IMR-90 (cell line): ENCODE measurements around the gene CINP. TPM values are rescaled to one million over a fixed set of nuclear protein-coding genes. Genes with fewer than 3 reads are reported as not detected.
"Not testable (repeated sequence)": the region's sequence is repeated elsewhere in the genome, so short reads cannot be mapped to it uniquely, and the experiment has no call there.

Experiments used
- ATAC-seq: fragments of 200-7000 bp; cut with Tn5 transposase; 2 replicates; pipeline ENCODE4 v1.9.1; 2020; ENCODE audit warnings: low read depth, mild to moderate bottlenecking, moderate library complexity
- BruUV-seq: library from RNA; stranded (reverse); fragments of 400-500 nt; replicated peaks from 2 replicates; lab custom pipeline; 2021; lab: Mats Ljungman, UMichigan
- CTCF ChIA-PET: fragments of 300-600 bp; formaldehyde crosslinking; extraction: SDS; loops from one replicate; lab custom pipeline; 2021; ENCODE audit warnings: antibody characterized with exemption; lab: Yijun Ruan, JAX
- POLR2A ChIA-PET: fragments of 300-600 bp; sonication (Branson Sonifier 250); formaldehyde crosslinking; loops from one replicate; lab custom pipeline; 2022; ENCODE audit warnings: antibody characterized with exemption; ENCODE audit not compliant: unreplicated experiment; lab: Charles Lee
- DNase-seq: peaks from one replicate; pipeline ENCODE4 v3.0.0; 2013
- H2AFZ ChIP-seq: replicated peaks from 2 replicates; pipeline ENCODE3; 2013; ENCODE audit warnings: low read length, mild to moderate bottlenecking; ENCODE audit not compliant: poor library complexity
- H2AK5ac ChIP-seq: 2 replicates; pipeline ENCODE4 v1.6.1; 2013; ENCODE audit warnings: low read depth, low read length, inconsistent platforms
- H2AK9ac ChIP-seq: replicated peaks from 2 replicates; pipeline ENCODE3; 2013; ENCODE audit warnings: mild to moderate bottlenecking, low read depth, low read length, moderate library complexity; ENCODE audit not compliant: poor library complexity
- H2BK120ac ChIP-seq: 2 replicates; pipeline ENCODE4 v1.6.1; 2013; ENCODE audit warnings: low read depth, low read length, inconsistent platforms
- H2BK15ac ChIP-seq: 3 replicates; pipeline ENCODE4 v1.6.1; 2013; ENCODE audit warnings: low read depth, low read length, inconsistent platforms
- H2BK20ac ChIP-seq: 2 replicates; pipeline ENCODE4 v1.6.1; 2013; ENCODE audit warnings: low read depth, mild to moderate bottlenecking, inconsistent platforms, low read length, moderate library complexity
- H2BK5ac ChIP-seq: 2 replicates; pipeline ENCODE4 v1.6.1; 2013; ENCODE audit warnings: mild to moderate bottlenecking, low read depth, low read length, inconsistent platforms; ENCODE audit not compliant: poor library complexity, severe bottlenecking
- H3K14ac ChIP-seq: replicated peaks from 2 replicates; pipeline ENCODE4 v1.6.1; 2013; ENCODE audit warnings: low read depth, low read length, inconsistent platforms
- H3K18ac ChIP-seq: 2 replicates; pipeline ENCODE4 v1.6.1; 2013; ENCODE audit warnings: low read depth, low read length, control low read depth
- H3K23ac ChIP-seq: 2 replicates; pipeline ENCODE4 v1.6.1; 2013; ENCODE audit warnings: low read depth, low read length, inconsistent platforms
- H3K27ac ChIP-seq: 2 replicates; pipeline ENCODE4 v1.5.1; 2013; ENCODE audit warnings: mild to moderate bottlenecking, control low read depth, low read length; ENCODE audit not compliant: insufficient read depth
- H3K27me3 ChIP-seq: 2 replicates; pipeline ENCODE4 v1.6.1; 2013; ENCODE audit warnings: low read length; ENCODE audit not compliant: control insufficient read depth, insufficient read depth
- H3K36me3 ChIP-seq: 2 replicates; pipeline ENCODE4 v1.6.1; 2013; ENCODE audit warnings: low read length, mixed read lengths; ENCODE audit not compliant: control insufficient read depth, insufficient read depth
- H3K4ac ChIP-seq: 2 replicates; pipeline ENCODE4 v1.6.1; 2013; ENCODE audit warnings: low read depth, low read length, inconsistent platforms
- H3K4me1 ChIP-seq: 2 replicates; pipeline ENCODE4 v1.6.1; 2013; ENCODE audit warnings: low read length, mixed read lengths; ENCODE audit not compliant: control insufficient read depth, insufficient read depth
- H3K4me2 ChIP-seq: 2 replicates; pipeline ENCODE4 v1.6.1; 2013; ENCODE audit warnings: low read depth, mild to moderate bottlenecking, control low read depth, low read length, moderate library complexity
- H3K4me3 ChIP-seq: 2 replicates; pipeline ENCODE4 v1.5.1; 2013; ENCODE audit warnings: low read depth, mild to moderate bottlenecking, control low read depth, low read length, moderate library complexity; ENCODE audit not compliant: insufficient read depth
- H3K56ac ChIP-seq: 2 replicates; pipeline ENCODE4 v1.6.1; 2013; ENCODE audit warnings: low read length, inconsistent platforms; ENCODE audit not compliant: insufficient read depth; ENCODE audit errors: extremely low read depth
- H3K79me1 ChIP-seq, 2 experiments: 2 replicates each; pipeline ENCODE4 v1.6.1; 2013; ENCODE audit warnings: low read length in 2 of 2, inconsistent platforms in 1 of 2, low read depth in 1 of 2
- H3K9ac ChIP-seq: 2 replicates; pipeline ENCODE4 v1.6.1; 2013; ENCODE audit warnings: low read depth, low read length, control low read depth
- H3K9me1 ChIP-seq: 2 replicates; pipeline ENCODE4 v1.6.1; 2013; ENCODE audit warnings: low read length, inconsistent platforms; ENCODE audit not compliant: insufficient read depth
- H3K9me3 ChIP-seq: 2 replicates; pipeline ENCODE4 v1.6.1; 2013; ENCODE audit warnings: low read length; ENCODE audit not compliant: control insufficient read depth, insufficient read depth
- H4K20me1 ChIP-seq: 2 replicates; pipeline ENCODE4 v1.6.1; 2013; ENCODE audit warnings: low read length, inconsistent platforms; ENCODE audit not compliant: insufficient read depth
- H4K5ac ChIP-seq: 2 replicates; pipeline ENCODE4 v1.6.1; 2013; ENCODE audit warnings: mild to moderate bottlenecking, low read depth, low read length, control low read depth
- H4K8ac ChIP-seq, 2 experiments: 2 replicates each; pipeline ENCODE4 v1.6.1; 2013; ENCODE audit warnings: low read depth in 2 of 2, low read length in 2 of 2, control low read depth in 1 of 2, inconsistent platforms in 1 of 2
- H4K91ac ChIP-seq: 2 replicates; pipeline ENCODE4 v1.6.1; 2013; ENCODE audit warnings: low read depth, low read length, inconsistent platforms; ENCODE audit not compliant: insufficient read depth
- WGBS, 2 experiments: methylation state at CpG; one replicate each; pipeline versions ENCODE4 v1.1.5 to v1.1.7; 2013; ENCODE audit warnings: missing lambda C conversion rate in 2 of 2; ENCODE audit not compliant: insufficient read length in 1 of 2; ENCODE audit errors: extremely low coverage in 2 of 2; 5-methylcytosine and 5-hydroxymethylcytosine counted together
- dilution Hi-C: fragments of 300-500 bp; cut with HindIII; formaldehyde crosslinking; loops from one replicate; pipeline ENCODE4 v1.14.3; 2018; ENCODE audit warnings: low sequenced_read_pairs; ENCODE audit not compliant: unreplicated experiment
- in situ Hi-C: fragments of 300-500 bp; cut with MboI; formaldehyde crosslinking; loops from 3 replicates; pipeline ENCODE4 v1.14.3; 2019; ENCODE audit warnings: low sequenced_read_pairs, inconsistent platforms, mixed read lengths
- intact Hi-C: fragments of 100-400 bp; cut with micrococcal nuclease; formaldehyde crosslinking; loops from 2 replicates; pipeline ENCODE4 v1.10.0; 2022
- polyA plus RNA-seq, 3 experiments: library from polyadenylated mRNA; depleted of rRNA; stranded (reverse); fragments of >200 nt; gene quantifications; 2 replicates each; pipeline ENCODE4 v1.2.3, GENCODE V29; 2012; ENCODE audit warnings: low replicate concordance in 1 of 3
- total RNA-seq: library from RNA; depleted of rRNA; stranded (reverse); fragments of >200 nt; gene quantifications from 2 replicates; pipeline ENCODE4 v1.2.3, GENCODE V29; 2012; rRNA removed

CINP gene
- total and polyA plus RNA-seq, 2 of the 4 experiments (the other 2 are of a cell fraction), result 41.9 to 56.4 TPM

GRCh38 chr14:102298303-102299070, 64.2 kb downstream of the CINP start:
- H3K36me3 ChIP-seq, H4K20me1 ChIP-seq, H4K5ac ChIP-seq, H3K14ac ChIP-seq, H3K9me3 ChIP-seq, dilution Hi-C loops, H3K4me2 ChIP-seq, H2AFZ ChIP-seq, H2BK120ac ChIP-seq, CTCF ChIA-PET, H3K4me1 ChIP-seq, DNase-seq, H3K27me3 ChIP-seq, intact Hi-C loops, H3K56ac ChIP-seq, H3K9me1 ChIP-seq, H3K18ac ChIP-seq, H2BK15ac ChIP-seq, H3K9ac ChIP-seq, H2BK20ac ChIP-seq, in situ Hi-C loops, POLR2A ChIA-PET, H3K27ac ChIP-seq, H3K4ac ChIP-seq, H3K23ac ChIP-seq, H2AK5ac ChIP-seq, H2BK5ac ChIP-seq, H2AK9ac ChIP-seq, H3K79me1 ChIP-seq, ATAC-seq, H3K4me3 ChIP-seq, H4K8ac ChIP-seq, BruUV-seq, H4K91ac ChIP-seq: not testable (repeated sequence)
- 90% methylated on average over 6 of the region's 12 CpGs; no CpG with 5 or more reads in 1 of the 2 experiments for WGBS, 2 experiments

Other genes starting within 250 kb of the CINP start
- gene WDR20, start 223.0 kb downstream of the CINP start, total RNA-seq, result 27.4 and 28.1 TPM in 2 replicates
- 18.7 and 20.3 TPM in 2 replicates for gene WDR20, start 223.0 kb downstream of the CINP start, polyA plus RNA-seq (2012; rRNA removed)
- gene MOK, start 57.7 kb downstream of the CINP start, total RNA-seq, result 16.8 and 24.4 TPM in 2 replicates
- gene MOK, start 57.7 kb downstream of the CINP start, polyA plus RNA-seq (2012; rRNA removed), result 48.1 and 48.5 TPM in 2 replicates
- 5.7 and 6.4 TPM in 2 replicates for gene ZNF839, start 43.1 kb downstream of the CINP start, total RNA-seq
- gene ZNF839, start 43.1 kb downstream of the CINP start, polyA plus RNA-seq (2012; rRNA removed), result 9.8 and 10.7 TPM in 2 replicates
- gene TECPR2, start 51 bp upstream of the CINP start, total RNA-seq, result 10.3 and 11.7 TPM in 2 replicates
- 9.5 TPM in 2 replicates for gene TECPR2, start 51 bp upstream of the CINP start, polyA plus RNA-seq (2012; rRNA removed)
- gene ANKRD9, start 146.9 kb upstream of the CINP start, total RNA-seq, result 3.9 and 5.3 TPM in 2 replicates
- gene ANKRD9, start 146.9 kb upstream of the CINP start, polyA plus RNA-seq (2012; rRNA removed), result 15.7 and 25.8 TPM in 2 replicates
- gene RCOR1, start 229.8 kb upstream of the CINP start, total RNA-seq, result 9.0 and 11.4 TPM in 2 replicates
- gene RCOR1, start 229.8 kb upstream of the CINP start, polyA plus RNA-seq (2012; rRNA removed), result 8.8 and 11.2 TPM in 2 replicates